ENCODE data around the gene PDCD6IP.
"Not testable (repeated sequence)": the region's sequence is repeated elsewhere in the genome, so short reads cannot be mapped to it uniquely, and the experiment has no call there.

PDCD6IP gene

GRCh38 chr3:33798418-33799201, at the start of gene PDCD6IP:
PDCD6IP (plus strand) TSS chr3:33798630; CDS start chr3:33798729, 99 bp downstream.
- peaks cover 52% of the 10 kb centered on the region for H3K4me1 Mint-ChIP-seq
- H3K36me3 Mint-ChIP-seq (ENCODE audit: low read depth): peaks cover 8% of the 10 kb centered on the region
- DNase-seq (peak; percentile 93), ATAC-seq (peak; percentile 92)
- H3K9me3 Mint-ChIP-seq: no peaks in the 10 kb centered on the region
- H3K27me3 Mint-ChIP-seq: no peaks in the 10 kb centered on the region
- peak within 1 kb of the TSS; percentile 87 for H3K4me3 Mint-ChIP-seq
- peak within 1 kb of the TSS; percentile 83 for H3K27ac Mint-ChIP-seq

GRCh38 chr3:33749546-33750210, 48.8 kb upstream of the PDCD6IP start:
- peaks cover 4% of the 10 kb centered on the region for H3K4me1 Mint-ChIP-seq

GRCh38 chr3:33750211-33750548, 48.2 kb upstream of the PDCD6IP start:
- ATAC-seq: no peak
- peaks cover 5% of the 10 kb centered on the region for H3K36me3 Mint-ChIP-seq (ENCODE audit: low read depth)
- no peak for DNase-seq
- no peak overlapping the region for H3K27ac Mint-ChIP-seq
- no peak overlapping the region for H3K4me3 Mint-ChIP-seq
- H3K4me1 Mint-ChIP-seq: peaks cover 4% of the 10 kb centered on the region
- peaks cover 3% of the 10 kb centered on the region for H3K27me3 Mint-ChIP-seq
- peaks cover 6% of the 10 kb centered on the region for H3K9me3 Mint-ChIP-seq

More at GRCh38 chr3:33749546-33750210, 48.8 kb upstream of the PDCD6IP start:
- peaks cover 5% of the 10 kb centered on the region for H3K36me3 Mint-ChIP-seq (ENCODE audit: low read depth)
- H3K4me3 Mint-ChIP-seq: no peak overlapping the region
- H3K27me3 Mint-ChIP-seq: peaks cover 3% of the 10 kb centered on the region
- DNase-seq (no peak), ATAC-seq (no peak)
- no peak overlapping the region for H3K27ac Mint-ChIP-seq
- peaks cover 6% of the 10 kb centered on the region for H3K9me3 Mint-ChIP-seq

GRCh38 chr3:33751336-33751735, 47.1 kb upstream of the PDCD6IP start:
- Mint-ChIP-seq H3K4me3 (no peak overlapping the region), H3K36me3 (ENCODE audit: low read depth) (peaks cover 5% of the 10 kb centered on the region), H3K4me1 (peaks cover 4% of the 10 kb centered on the region), H3K27ac (no peak overlapping the region), H3K27me3 (peaks cover 3% of the 10 kb centered on the region), H3K9me3 (peaks cover 9% of the 10 kb centered on the region)
- DNase-seq (no peak), ATAC-seq (no peak)

GRCh38 chr3:33754391-33754790, 44.0 kb upstream of the PDCD6IP start:
- DNase-seq; ATAC-seq; H3K4me1 Mint-ChIP-seq; H3K27me3 Mint-ChIP-seq; H3K27ac Mint-ChIP-seq; H3K36me3 Mint-ChIP-seq (ENCODE audit: low read depth); H3K4me3 Mint-ChIP-seq: not testable (repeated sequence)
- H3K9me3 Mint-ChIP-seq: peaks cover 14% of the 10 kb centered on the region

GRCh38 chr3:33758281-33758680, 40.1 kb upstream of the PDCD6IP start:
- no peak for ATAC-seq

GRCh38 chr3:33758864-33759263, 39.6 kb upstream of the PDCD6IP start:
- Mint-ChIP-seq H3K36me3 (ENCODE audit: low read depth) (peaks cover 5% of the 10 kb centered on the region), H3K27ac (no peak overlapping the region), H3K27me3 (peaks cover 4% of the 10 kb centered on the region), H3K4me1 (no peaks in the 10 kb centered on the region), H3K4me3 (no peak overlapping the region), H3K9me3 (peaks cover 14% of the 10 kb centered on the region)
- ATAC-seq: no peak
- no peak for DNase-seq

More at GRCh38 chr3:33758281-33758680, 40.1 kb upstream of the PDCD6IP start:
- peaks cover 2% of the 10 kb centered on the region for H3K27me3 Mint-ChIP-seq
- no peaks in the 10 kb centered on the region for H3K4me1 Mint-ChIP-seq
- DNase-seq: no peak
- peaks cover 14% of the 10 kb centered on the region for H3K9me3 Mint-ChIP-seq
- no peak overlapping the region for H3K27ac Mint-ChIP-seq
- H3K4me3 Mint-ChIP-seq: no peak overlapping the region
- peaks cover 5% of the 10 kb centered on the region for H3K36me3 Mint-ChIP-seq (ENCODE audit: low read depth)

- no peaks in the 10 kb centered on the region for H3K4me1 Mint-ChIP-seq
- no peak overlapping the region for H3K27ac Mint-ChIP-seq
- H3K9me3 Mint-ChIP-seq: no peaks in the 10 kb centered on the region
- H3K27me3 Mint-ChIP-seq: peaks cover 6% of the 10 kb centered on the region
- H3K4me3 Mint-ChIP-seq: no peak overlapping the region
- no peaks in the 10 kb centered on the region for H3K36me3 Mint-ChIP-seq (ENCODE audit: low read depth)
- ATAC-seq (no peak), DNase-seq (no peak)
Observed at GRCh38 chr3:33768578-33769330, 29.7 kb upstream of the PDCD6IP start.

GRCh38 chr3:33773637-33774036, 24.8 kb upstream of the PDCD6IP start:
- Mint-ChIP-seq H3K36me3 (ENCODE audit: low read depth) (no peaks in the 10 kb centered on the region), H3K4me3 (no peak overlapping the region), H3K9me3 (no peaks in the 10 kb centered on the region), H3K4me1 (no peaks in the 10 kb centered on the region), H3K27me3 (peaks cover 2% of the 10 kb centered on the region), H3K27ac (no peak overlapping the region)
- DNase-seq (no peak), ATAC-seq (no peak)

GRCh38 chr3:33775363-33775762, 23.1 kb upstream of the PDCD6IP start:
- no peak overlapping the region for H3K4me3 Mint-ChIP-seq

GRCh38 chr3:33777996-33778395, 20.4 kb upstream of the PDCD6IP start:
- H3K27me3 Mint-ChIP-seq: peaks cover 1% of the 10 kb centered on the region
- no peaks in the 10 kb centered on the region for H3K4me1 Mint-ChIP-seq
- H3K9me3 Mint-ChIP-seq: no peaks in the 10 kb centered on the region
- H3K4me3 Mint-ChIP-seq: no peak overlapping the region
- no peak for DNase-seq
- H3K27ac Mint-ChIP-seq: no peak overlapping the region
- H3K36me3 Mint-ChIP-seq (ENCODE audit: low read depth): no peaks in the 10 kb centered on the region
- no peak for ATAC-seq

More at GRCh38 chr3:33775363-33775762, 23.1 kb upstream of the PDCD6IP start:
- Mint-ChIP-seq H3K36me3 (ENCODE audit: low read depth) (no peaks in the 10 kb centered on the region), H3K27ac (no peak overlapping the region), H3K4me1 (no peaks in the 10 kb centered on the region), H3K27me3 (peaks cover 2% of the 10 kb centered on the region), H3K9me3 (no peaks in the 10 kb centered on the region)
- no peak for ATAC-seq
- no peak for DNase-seq

- Mint-ChIP-seq H3K36me3 (ENCODE audit: low read depth) (no peaks in the 10 kb centered on the region), H3K4me1 (no peaks in the 10 kb centered on the region), H3K4me3 (no peak overlapping the region), H3K27me3 (peaks cover 4% of the 10 kb centered on the region), H3K9me3 (no peaks in the 10 kb centered on the region), H3K27ac (no peak overlapping the region)
- ATAC-seq (no peak), DNase-seq (no peak)
Observed at GRCh38 chr3:33779751-33780150, 18.7 kb upstream of the PDCD6IP start.

- H3K9me3 Mint-ChIP-seq; H3K27ac Mint-ChIP-seq; H3K36me3 Mint-ChIP-seq (ENCODE audit: low read depth); H3K27me3 Mint-ChIP-seq; DNase-seq; H3K4me1 Mint-ChIP-seq; H3K4me3 Mint-ChIP-seq; ATAC-seq: not testable (repeated sequence)
Observed at GRCh38 chr3:33781413-33781812, 17.0 kb upstream of the PDCD6IP start.

- Mint-ChIP-seq H3K4me3 (no peak overlapping the region), H3K4me1 (no peaks in the 10 kb centered on the region), H3K27ac (no peak overlapping the region), H3K9me3 (no peaks in the 10 kb centered on the region), H3K27me3 (peaks cover 4% of the 10 kb centered on the region), H3K36me3 (ENCODE audit: low read depth) (no peaks in the 10 kb centered on the region)
- ATAC-seq (no peak), DNase-seq (no peak)
Observed at GRCh38 chr3:33786565-33787327, 11.7 kb upstream of the PDCD6IP start.

Data from activated naive CD8-positive, alpha-beta T cell treated with anti-CD3 and anti-CD28 coated beads, Interleukin-2, amount 50 U/mL, for 24 hours (primary cell).